Measurements from ENCODE around the gene ADORA3. TPM values are rescaled to one million over a fixed set of nuclear protein-coding genes. Genes with fewer than 3 reads are reported as not detected.

The ADORA3 gene
- total RNA-seq, 2 experiments from 2014 or later, result 0.20 TPM; not detected in 1

- H3K9me3 Mint-ChIP-seq, result no peaks in the 10 kb centered on the region
- no peak for DNase-seq
- no peaks in the 10 kb centered on the region for H3K27me3 Mint-ChIP-seq
- H3K27ac Mint-ChIP-seq, result no peak overlapping the region
- peaks cover 9% of the 10 kb centered on the region for H3K4me1 Mint-ChIP-seq
- POLR2A ChIA-PET, result interaction anchor here (0.9 to 1.8 kb wide), 2 partner anchors 42 kb away, joined by 3 to 5 read pairs; no protein-coding TSS in a partner anchor
- H3K4me3 Mint-ChIP-seq, result no peak overlapping the region
- ATAC-seq (ENCODE audit: low read depth), result no peak
- H3K36me3 Mint-ChIP-seq, result peaks cover 33% of the 10 kb centered on the region
Measured at GRCh38 chr1:111465754-111466153, 37.7 kb downstream of the ADORA3 start.

- H3K27ac Mint-ChIP-seq, result no peak overlapping the region
- H3K9me3 Mint-ChIP-seq, result no peaks in the 10 kb centered on the region
- POLR2A ChIA-PET, result interaction anchor here (0.9 to 1.1 kb wide), 2 partner anchors 9 to 14 kb away, joined by 3 to 4 read pairs; partner anchors contain the start of genes ATP5PB and WDR77
- peaks cover 13% of the 10 kb centered on the region for H3K4me1 Mint-ChIP-seq
- no peak for DNase-seq
- peaks cover 47% of the 10 kb centered on the region for H3K36me3 Mint-ChIP-seq
- ATAC-seq (ENCODE audit: low read depth), result no peak
- no peaks in the 10 kb centered on the region for H3K27me3 Mint-ChIP-seq
- no peak overlapping the region for H3K4me3 Mint-ChIP-seq
Measured at GRCh38 chr1:111463029-111463683, 40.3 kb downstream of the ADORA3 start.

- no peaks in the 10 kb centered on the region for H3K27me3 Mint-ChIP-seq
- ATAC-seq (ENCODE audit: low read depth), result no peak
Measured at GRCh38 chr1:111462370-111463028, 40.9 kb downstream of the ADORA3 start.

GRCh38 chr1:111461765-111462164 lies 41.7 kb downstream of the ADORA3 start:
- Mint-ChIP-seq H3K36me3 (peaks cover 56% of the 10 kb centered on the region), H3K27ac (no peak overlapping the region), H3K27me3 (no peaks in the 10 kb centered on the region), H3K4me1 (peaks cover 16% of the 10 kb centered on the region), H3K4me3 (no peak overlapping the region), H3K9me3 (no peaks in the 10 kb centered on the region)
- ATAC-seq (ENCODE audit: low read depth) (no peak), DNase-seq (no peak)
- POLR2A ChIA-PET, result interaction anchor here (0.6 to 1.3 kb wide), 2 partner anchors 9 to 330 kb away, joined by 3 read pairs; no protein-coding TSS in a partner anchor

More at GRCh38 chr1:111462370-111463028, 40.9 kb downstream of the ADORA3 start:
- no peak for DNase-seq
- POLR2A ChIA-PET, result interaction anchor here (0.9 to 1.1 kb wide), 2 partner anchors 9 to 14 kb away, joined by 3 to 4 read pairs; partner anchors contain the start of genes ATP5PB and WDR77
- Mint-ChIP-seq H3K4me1 (peaks cover 13% of the 10 kb centered on the region), H3K9me3 (no peaks in the 10 kb centered on the region), H3K27ac (no peak overlapping the region), H3K4me3 (no peak overlapping the region), H3K36me3 (peaks cover 53% of the 10 kb centered on the region)

GRCh38 chr1:111455642-111456031 lies 47.8 kb downstream of the ADORA3 start:
- H3K27me3 Mint-ChIP-seq, result no peaks in the 10 kb centered on the region
- H3K4me1 Mint-ChIP-seq, result peaks cover 54% of the 10 kb centered on the region
- no peak for ATAC-seq (ENCODE audit: low read depth)
- no peaks in the 10 kb centered on the region for H3K9me3 Mint-ChIP-seq
- peak overlapping the region; percentile 81 for H3K4me3 Mint-ChIP-seq
- peaks cover 62% of the 10 kb centered on the region for H3K36me3 Mint-ChIP-seq
- DNase-seq, result no peak
- peak overlapping the region; percentile 42 for H3K27ac Mint-ChIP-seq
- POLR2A ChIA-PET, result no interaction called here

- Mint-ChIP-seq H3K9me3 (no peaks in the 10 kb centered on the region), H3K27ac (peak overlapping the region; percentile 78), H3K27me3 (no peaks in the 10 kb centered on the region), H3K4me1 (peaks cover 58% of the 10 kb centered on the region), H3K36me3 (peaks cover 61% of the 10 kb centered on the region), H3K4me3 (peak overlapping the region; percentile 81)
- no peak for DNase-seq
- peak; percentile 76 for ATAC-seq (ENCODE audit: low read depth)
- POLR2A ChIA-PET, result interaction anchor here (0.5 kb wide), 1 partner anchor 16 kb away, joined by 3 read pairs; no protein-coding TSS in a partner anchor
Measured at GRCh38 chr1:111454859-111455641, 48.4 kb downstream of the ADORA3 start.

GRCh38 chr1:111453706-111454105 lies 49.7 kb downstream of the ADORA3 start:
- Mint-ChIP-seq H3K4me3 (peak overlapping the region; percentile 5), H3K36me3 (peaks cover 60% of the 10 kb centered on the region), H3K9me3 (no peaks in the 10 kb centered on the region), H3K4me1 (peaks cover 59% of the 10 kb centered on the region), H3K27ac (peak overlapping the region; percentile 22), H3K27me3 (no peaks in the 10 kb centered on the region)
- no peak for DNase-seq
- ATAC-seq (ENCODE audit: low read depth), result no peak
- POLR2A ChIA-PET, result interaction anchor here (0.7 kb wide), 1 partner anchor 23 kb away, joined by 6 read pairs; no protein-coding TSS in a partner anchor

GRCh38 chr1:111452581-111452980 lies 50.9 kb downstream of the ADORA3 start:
- Mint-ChIP-seq H3K27ac (no peak overlapping the region), H3K4me3 (peak overlapping the region; percentile 16), H3K4me1 (peaks cover 61% of the 10 kb centered on the region), H3K36me3 (peaks cover 49% of the 10 kb centered on the region), H3K27me3 (no peaks in the 10 kb centered on the region), H3K9me3 (no peaks in the 10 kb centered on the region)
- no peak for ATAC-seq (ENCODE audit: low read depth)
- POLR2A ChIA-PET, result interaction anchor here (0.6 kb wide), 1 partner anchor 254 kb away, joined by 3 read pairs; no protein-coding TSS in a partner anchor
- DNase-seq, result no peak

- Mint-ChIP-seq H3K36me3 (peaks cover 42% of the 10 kb centered on the region), H3K4me3 (peak overlapping the region; percentile 99), H3K27me3 (no peaks in the 10 kb centered on the region), H3K4me1 (peaks cover 65% of the 10 kb centered on the region), H3K9me3 (no peaks in the 10 kb centered on the region), H3K27ac (peak overlapping the region; percentile 94)
- ATAC-seq (ENCODE audit: low read depth), result no peak
- no peak for DNase-seq
- POLR2A ChIA-PET, result interaction anchor here (1.4 to 5.8 kb wide), 3 partner anchors 24 to 58 kb away, joined by 3 to 80 read pairs (median 19); partner anchors contain the start of gene C1orf162
Measured at GRCh38 chr1:111450185-111450584, 53.2 kb downstream of the ADORA3 start.

- Mint-ChIP-seq H3K36me3 (peaks cover 38% of the 10 kb centered on the region), H3K9me3 (no peaks in the 10 kb centered on the region), H3K4me1 (peaks cover 62% of the 10 kb centered on the region), H3K27me3 (no peaks in the 10 kb centered on the region), H3K4me3 (peak overlapping the region; percentile 99), H3K27ac (peak overlapping the region; percentile 94)
- POLR2A ChIA-PET, result interaction anchor here (1.4 to 5.8 kb wide), 5 partner anchors 25 to 305 kb away, joined by 3 to 80 read pairs (median 14); partner anchors contain the start of genes C1orf162 and DENND2D
- ATAC-seq (ENCODE audit: low read depth) (no peak), DNase-seq (no peak)
Measured at GRCh38 chr1:111449703-111450017, 53.8 kb downstream of the ADORA3 start.

All from activated naive CD8-positive, alpha-beta T cell treated with anti-CD3 and anti-CD28 coated beads, Interleukin-2, amount 10 ng/mL, durations not matched to agents 7 days and 5 days (primary cell).